ENCODE results near the gene SMC2. TPM values are rescaled to one million over a fixed set of nuclear protein-coding genes. Genes with fewer than 3 reads are reported as not detected.

Gene SMC2
- total and polyA plus RNA-seq, 2 of the 13 experiments (the other 11 are each of a cell fraction or from before 2014, with no cell fraction given), result 5.6 to 36.7 TPM

DNA sequence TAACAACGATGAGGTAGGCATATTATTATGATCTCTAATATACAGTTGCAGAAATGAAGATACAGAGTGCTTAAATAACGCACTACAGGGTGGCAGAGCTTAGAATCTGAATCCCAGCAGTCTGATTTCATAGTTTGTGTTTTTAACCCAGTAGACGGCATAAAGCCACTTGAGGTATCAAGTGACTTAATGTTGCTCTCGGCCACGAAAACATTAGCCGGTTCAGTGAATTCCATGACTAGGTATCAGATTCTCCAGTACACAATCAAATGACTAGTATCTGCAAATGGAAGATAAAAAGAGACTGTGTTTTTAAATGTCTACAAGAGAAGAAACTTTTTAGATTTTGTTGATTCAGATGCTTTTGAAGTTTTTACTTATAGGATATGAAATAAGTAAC, 24.8 kb downstream of the SMC2 start:
- DNase-seq (ENCODE audit: low spot score), result no peak
- Histone ChIP-seq H3K27ac (ENCODE audit: extremely low read length, insufficient read depth, low read length) (no peak overlapping the region), H4K20me1 (ENCODE audit: insufficient read depth, low read length) (no peaks in the 10 kb centered on the region), H3K4me3 (replicated peaks in 1 of 3; ENCODE audit: insufficient read depth in 1 of 3, low read depth in 2 of 3, low read length in 3 of 3) (no peak overlapping the region), H2AFZ (ENCODE audit: low read length) (no peak overlapping the region), H3K9me3 (ENCODE audit: low read length) (no peaks in the 10 kb centered on the region), H3K4me2 (ENCODE audit: low read depth, low read length) (no peak overlapping the region), H3K9ac (ENCODE audit: insufficient read depth, low read depth, low read length) (no peak overlapping the region), H3K36me3 (replicated peaks in 1 of 2; ENCODE audit: control insufficient read depth in 1 of 2, insufficient read depth in 2 of 2, low read length in 2 of 2) (peaks cover 1 to 63% of the 10 kb centered on the region in 2 experiments; a peak in 3 of 5 replicates), H3K4me1 (ENCODE audit: insufficient read depth, low read length) (no peaks in the 10 kb centered on the region), H3K79me2 (ENCODE audit: insufficient read depth, low read length) (no peaks in the 10 kb centered on the region), H3K27me3 (ENCODE audit: control insufficient read depth in 1 of 2, insufficient read depth in 2 of 2, low read length in 2 of 2) (no peaks in the 10 kb centered on the region)
- intact Hi-C loops (cut with micrococcal nuclease; ENCODE audit: unreplicated experiment) (no loop called here), in situ Hi-C loops (cut with HindIII; ENCODE audit: extremely low pct_ligation_motif_present, low pct_unique_long_range_greater_than_20kb) (no loop called here)
- WGBS (ENCODE audit: low lambda C conversion rate), result 80% methylated on average over 6 of the region's 6 CpGs
- no peak for TF ChIP-seq ATF7-NPFF (CRISPR knock-in tag; IDR thresholded peaks at IDR 0.05; ENCODE audit: low read depth)
- TF ChIP-seq ZFP36L1 (CRISPR knock-in tag; IDR thresholded peaks at IDR 0.05), result no peak
- TF ChIP-seq, protein P1, sequence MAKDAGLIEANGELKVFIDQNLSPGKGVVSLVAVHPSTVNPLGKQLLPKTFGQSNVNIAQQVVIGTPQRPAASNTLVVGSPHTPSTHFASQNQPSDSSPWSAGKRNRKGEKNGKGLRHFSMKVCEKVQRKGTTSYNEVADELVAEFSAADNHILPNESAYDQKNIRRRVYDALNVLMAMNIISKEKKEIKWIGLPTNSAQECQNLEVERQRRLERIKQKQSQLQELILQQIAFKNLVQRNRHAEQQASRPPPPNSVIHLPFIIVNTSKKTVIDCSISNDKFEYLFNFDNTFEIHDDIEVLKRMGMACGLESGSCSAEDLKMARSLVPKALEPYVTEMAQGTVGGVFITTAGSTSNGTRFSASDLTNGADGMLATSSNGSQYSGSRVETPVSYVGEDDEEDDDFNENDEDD (CRISPR knock-in tag; IDR thresholded peaks at IDR 0.05; ENCODE audit: borderline replicate concordance), result no peak
- TF ChIP-seq PITX1 (CRISPR knock-in tag; IDR thresholded peaks at IDR 0.05), result no peak
- TF ChIP-seq ZNF644 (CRISPR knock-in tag; IDR thresholded peaks at IDR 0.05; ENCODE audit: low read depth), result no peak
- TF ChIP-seq PCBP2 (optimal IDR thresholded peaks at IDR 0.05; ENCODE audit: low read depth, low read length, poor library complexity, severe bottlenecking), result no peak
- TF ChIP-seq ZC3H4 (CRISPR knock-in tag; IDR thresholded peaks at IDR 0.05; ENCODE audit: borderline replicate concordance), result no peak
- TF ChIP-seq, protein P2, sequence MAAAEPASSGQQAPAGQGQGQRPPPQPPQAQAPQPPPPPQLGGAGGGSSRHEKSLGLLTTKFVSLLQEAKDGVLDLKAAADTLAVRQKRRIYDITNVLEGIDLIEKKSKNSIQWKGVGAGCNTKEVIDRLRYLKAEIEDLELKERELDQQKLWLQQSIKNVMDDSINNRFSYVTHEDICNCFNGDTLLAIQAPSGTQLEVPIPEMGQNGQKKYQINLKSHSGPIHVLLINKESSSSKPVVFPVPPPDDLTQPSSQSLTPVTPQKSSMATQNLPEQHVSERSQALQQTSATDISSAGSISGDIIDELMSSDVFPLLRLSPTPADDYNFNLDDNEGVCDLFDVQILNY (CRISPR knock-in tag; conservative IDR thresholded peaks at IDR 0.05), result no peak
- no peak for TF ChIP-seq ZMAT3 (CRISPR knock-in tag; conservative IDR thresholded peaks at IDR 0.05)
- ATAC-seq, result no peak
- ChIA-PET POLR2A (no interaction called here), CTCF (ENCODE audit: low intra/inter-chr PET ratio, low total read pairs) (no interaction called here)
- BruUV-seq (replicated peaks), result no TSS peak
- no peak for FAIRE-seq

Measured in HepG2 (cell line).